ENCODE results near the gene BIRC7. TPM values are rescaled to one million over a fixed set of nuclear protein-coding genes. Genes with fewer than 3 reads are reported as not detected.
A peak's percentile ranks its signal among the peaks of the same experiment; 100 is the strongest.

BIRC7 gene
- total RNA-seq, 1 experiment from 2014 or later: 0.96 TPM

GRCh38 chr20:63234693-63235398 lies 859 bp upstream of the BIRC7 start:
- peaks cover 38 to 63% of the 10 kb centered on the region in 2 experiments for H3K4me1 ChIP-seq (ENCODE audit: control insufficient read depth in 1 of 2, insufficient read depth in 2 of 2, low read length in 2 of 2)
- no peaks in the 10 kb centered on the region for H3K9me2 ChIP-seq (ENCODE audit: insufficient read depth)
- no peaks in the 10 kb centered on the region for H3K79me2 ChIP-seq (ENCODE audit: insufficient read depth, low read length)
- peak overlapping the region; percentile 39; the same call in 1 of the 2 replicates for H3K27ac ChIP-seq (ENCODE audit: low read depth, low read length)
- no TSS peak for BruUV-seq (replicated peaks)
- H3K36me3 ChIP-seq (ENCODE audit: control insufficient read depth in 1 of 2, insufficient read depth in 2 of 2, low read length in 2 of 2): no peaks in the 10 kb centered on the region
- intact Hi-C loops (cut with micrococcal nuclease): loop anchor here (5.0 kb wide), 1 partner anchor 37 kb away; the partner anchor contains the start of gene ARFGAP1
- no peaks in the 10 kb centered on the region for H3K27me3 ChIP-seq (ENCODE audit: insufficient read depth, low read length)
- no peaks in the 10 kb centered on the region for H3K9me3 ChIP-seq (ENCODE audit: control insufficient read depth in 1 of 2, insufficient read depth in 1 of 2, low read depth in 1 of 2, low read length in 2 of 2)
- TF ChIP-seq CTCF (IDR thresholded peaks at IDR 0.05 in 2 of 3, conservative IDR thresholded peaks at IDR 0.05 in 1 of 3; ENCODE audit: borderline replicate concordance in 1 of 3, insufficient read depth in 1 of 3, low read depth in 2 of 3, low read length in 2 of 3) (peak in 2 of 3 experiments; percentile 74 to 81; a peak in 4 of 6 replicates), JUND (IDR thresholded peaks at IDR 0.05) (no peak)
- ChIA-PET RAD21 (ENCODE audit: low non-redundant PET in 1 of 2, low total read pairs in 2 of 2, uncharacterized antibody in 2 of 2, unreplicated experiment in 2 of 2) (interaction anchor here in 1 of 2 experiments (0.8 to 0.9 kb wide), 2 partner anchors 10 to 11 kb away, joined by 3 read pairs; no protein-coding TSS in a partner anchor), POLR2A (interaction anchor here (1.4 kb wide), 2 partner anchors 11 to 14 kb away, joined by 3 to 9 read pairs; no protein-coding TSS in a partner anchor), CTCF (interaction anchor here (0.6 to 6.2 kb wide), 7 partner anchors 11 to 51 kb away, joined by 3 to 107 read pairs (median 3); no protein-coding TSS in a partner anchor)
- ATAC-seq (peak; percentile 84), DNase-seq (ENCODE audit: low read depth, low spot score) (no peak)
- H3K9ac ChIP-seq (ENCODE audit: low read length): peak overlapping the region; percentile 32
- H4K20me1 ChIP-seq (ENCODE audit: insufficient read depth): no peaks in the 10 kb centered on the region
- peak overlapping the region; percentile 69 for H3K4me2 ChIP-seq (ENCODE audit: low read length)
- no peak overlapping the region for H2AFZ ChIP-seq (ENCODE audit: low read depth, low read length, poor library complexity, severe bottlenecking)
- peak overlapping the region; percentile 13 to 29; a peak in 3 of 4 replicates for H3K4me3 ChIP-seq (replicated peaks in 1 of 2; ENCODE audit: low read depth in 1 of 2, low read length in 2 of 2)

GRCh38 chr20:63236116-63236837 lies 572 bp downstream of the BIRC7 start:
- H3K9me3 ChIP-seq (ENCODE audit: control insufficient read depth in 1 of 2, insufficient read depth in 1 of 2, low read depth in 1 of 2, low read length in 2 of 2): no peaks in the 10 kb centered on the region
- no peak overlapping the region for H3K4me3 ChIP-seq (replicated peaks in 1 of 2; ENCODE audit: low read depth in 1 of 2, low read length in 2 of 2)
- ChIA-PET RAD21 (ENCODE audit: low non-redundant PET in 1 of 2, low total read pairs in 2 of 2, uncharacterized antibody in 2 of 2, unreplicated experiment in 2 of 2) (no interaction called here), POLR2A (no interaction called here), CTCF (interaction anchor here (1.5 to 6.2 kb wide), 2 partner anchors 11 to 12 kb away, joined by 3 to 107 read pairs; no protein-coding TSS in a partner anchor)
- peaks cover 34 to 50% of the 10 kb centered on the region in 2 experiments for H3K4me1 ChIP-seq (ENCODE audit: control insufficient read depth in 1 of 2, insufficient read depth in 2 of 2, low read length in 2 of 2)
- no peaks in the 10 kb centered on the region for H3K27me3 ChIP-seq (ENCODE audit: insufficient read depth, low read length)
- BruUV-seq (replicated peaks): no TSS peak
- H3K36me3 ChIP-seq (ENCODE audit: control insufficient read depth in 1 of 2, insufficient read depth in 2 of 2, low read length in 2 of 2): no peaks in the 10 kb centered on the region
- H4K20me1 ChIP-seq (ENCODE audit: insufficient read depth): no peaks in the 10 kb centered on the region
- H3K4me2 ChIP-seq (ENCODE audit: low read length): no peak overlapping the region
- H3K9ac ChIP-seq (ENCODE audit: low read length): no peak overlapping the region
- no peaks in the 10 kb centered on the region for H3K9me2 ChIP-seq (ENCODE audit: insufficient read depth)
- H3K79me2 ChIP-seq (ENCODE audit: insufficient read depth, low read length): no peaks in the 10 kb centered on the region
- DNase-seq (ENCODE audit: low read depth, low spot score) (no peak), ATAC-seq (no peak)
- intact Hi-C loops (cut with micrococcal nuclease): no loop called here
- no peak overlapping the region for H2AFZ ChIP-seq (ENCODE audit: low read depth, low read length, poor library complexity, severe bottlenecking)
- no peak overlapping the region; the same call in 1 of the 2 replicates for H3K27ac ChIP-seq (ENCODE audit: low read depth, low read length)
- no peak for TF ChIP-seq SRF (IDR thresholded peaks at IDR 0.05; ENCODE audit: low read depth)
- no peak for TF ChIP-seq JUND (IDR thresholded peaks at IDR 0.05)
- TF ChIP-seq EZH2 (IDR thresholded peaks at IDR 0.05): no peak
- no peak for TF ChIP-seq CEBPB (IDR thresholded peaks at IDR 0.05; ENCODE audit: low read depth)
- TF ChIP-seq ZNF274 (IDR thresholded peaks at IDR 0.05; ENCODE audit: low read depth, low read length): no peak
- TF ChIP-seq SIN3A (IDR thresholded peaks at IDR 0.05; ENCODE audit: low read depth): no peak
- no peak for TF ChIP-seq FOSL1 (IDR thresholded peaks at IDR 0.05; ENCODE audit: low read depth)
- TF ChIP-seq ZBTB33 (IDR thresholded peaks at IDR 0.05; ENCODE audit: extremely low read depth, insufficient replicate concordance, low read length): no peak
- TF ChIP-seq MAX (IDR thresholded peaks at IDR 0.05): no peak
- TF ChIP-seq SP1 (IDR thresholded peaks at IDR 0.05; ENCODE audit: low read depth): no peak
- TF ChIP-seq TCF7L2 (IDR thresholded peaks at IDR 0.05; ENCODE audit: borderline replicate concordance, extremely low read depth, insufficient read depth, insufficient read length): no peak
- TF ChIP-seq ZFX (IDR thresholded peaks at IDR 0.05): no peak
